Smooth muscle cell of the brain vasculature (primary cell): ENCODE data around the gene ITGB7.
A peak's percentile ranks its signal among the peaks of the same experiment; 100 is the strongest.

Experiments
- DNase-seq: peaks from one replicate; pipeline ENCODE4 v3.0.0-alpha.2; 2012; ENCODE audit warnings: low read depth, low spot score

The ITGB7 gene

DNA sequence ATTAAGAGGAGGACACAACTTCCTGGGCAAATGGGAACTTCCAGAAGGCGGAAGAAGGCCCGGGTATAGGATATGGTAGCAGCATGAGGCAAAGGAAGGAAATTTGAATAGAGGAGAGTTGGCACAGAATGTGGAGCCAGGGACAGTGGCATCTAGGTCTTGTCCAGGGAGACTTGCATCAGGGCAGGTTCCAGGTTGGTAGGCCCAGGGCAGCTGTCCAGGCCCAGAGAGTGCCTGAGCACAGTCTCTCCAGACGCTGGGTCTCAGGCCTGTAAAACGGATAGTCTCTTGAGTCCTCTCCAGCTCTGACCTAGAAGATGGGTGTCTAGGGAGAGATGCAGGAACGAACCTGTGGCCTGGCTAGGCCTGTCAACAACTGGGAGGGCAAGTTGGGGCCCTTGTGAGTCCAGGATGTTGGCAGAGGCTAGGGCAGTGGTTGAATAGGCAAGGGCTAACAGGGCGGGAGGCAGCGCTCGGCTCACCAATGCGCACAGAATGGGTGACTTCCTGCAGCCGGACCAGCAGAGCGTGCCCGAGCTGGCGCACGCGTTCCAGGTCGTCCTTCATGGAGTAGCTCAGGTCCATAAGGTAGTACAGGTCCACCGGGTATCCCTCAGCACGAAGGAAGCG lies 9.9 kb downstream of the ITGB7 start:
- no peak for DNase-seq

- no peak for DNase-seq
These were observed 10.6 kb downstream of the ITGB7 start for GRCh38 chr12:53196486-53196885.

- no peak for DNase-seq
These were observed 11.3 kb downstream of the ITGB7 start for GRCh38 chr12:53195516-53196420.

- no peak for DNase-seq
These were observed 12.1 kb downstream of the ITGB7 start for GRCh38 chr12:53194973-53195372.

DNA sequence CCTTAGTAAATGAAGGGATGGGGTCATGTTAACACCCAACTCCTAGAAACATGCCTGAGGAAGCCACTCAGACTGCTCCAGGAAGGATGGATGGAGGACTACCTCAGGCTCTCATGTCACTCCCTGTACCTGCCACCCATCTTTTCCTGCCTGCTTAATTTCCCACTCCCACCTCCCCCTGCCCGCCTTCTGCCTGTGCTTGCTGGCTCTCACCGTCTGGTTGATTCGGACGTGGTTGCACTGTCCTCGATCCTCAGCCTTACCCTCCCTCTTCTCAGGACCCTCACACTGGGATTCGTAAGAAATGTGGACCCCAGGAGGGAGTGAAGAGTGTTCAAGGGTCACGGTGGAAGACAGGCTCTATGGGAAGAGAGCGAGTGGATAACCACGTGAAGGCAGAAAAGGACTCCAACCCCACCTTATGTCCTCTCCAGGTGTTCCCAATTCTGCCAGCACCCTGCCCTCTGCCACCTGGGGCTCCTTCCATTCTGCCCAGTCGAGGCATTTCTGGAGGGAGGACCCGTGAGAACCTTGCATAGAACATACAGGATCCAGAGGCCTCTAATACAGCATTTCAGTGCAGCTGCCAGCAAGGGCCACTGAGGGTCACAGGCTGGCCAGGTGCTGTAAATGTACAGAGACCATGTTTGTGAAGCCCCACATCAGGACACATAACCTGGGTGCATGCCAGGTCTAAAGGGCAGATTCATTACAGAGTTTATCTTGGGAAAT lies 12.9 kb downstream of the ITGB7 start:
- no peak for DNase-seq

DNA sequence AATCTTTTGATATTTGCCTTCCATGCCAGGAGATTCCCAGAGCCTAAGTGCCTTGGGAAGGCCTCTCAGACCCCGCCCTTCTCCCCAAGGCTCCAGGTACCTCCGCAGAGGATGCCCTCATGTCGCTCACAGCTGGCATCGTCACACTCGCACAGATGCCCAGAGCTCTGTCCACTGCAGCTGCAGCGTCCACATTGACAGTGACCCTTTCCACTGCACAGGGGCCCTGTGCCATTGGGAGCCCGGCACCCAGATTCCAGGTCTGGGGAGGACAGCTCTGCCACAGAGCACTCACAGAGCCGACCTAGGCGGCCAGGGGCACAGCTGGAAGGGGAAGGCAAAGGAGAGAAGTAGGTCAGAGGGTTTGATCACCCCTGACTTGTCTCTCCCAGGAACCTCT lies 14.0 kb downstream of the ITGB7 start:
- DNase-seq, result no peak

GRCh38 chr12:53192531-53193021 lies 14.5 kb downstream of the ITGB7 start:
- no peak for DNase-seq

DNA sequence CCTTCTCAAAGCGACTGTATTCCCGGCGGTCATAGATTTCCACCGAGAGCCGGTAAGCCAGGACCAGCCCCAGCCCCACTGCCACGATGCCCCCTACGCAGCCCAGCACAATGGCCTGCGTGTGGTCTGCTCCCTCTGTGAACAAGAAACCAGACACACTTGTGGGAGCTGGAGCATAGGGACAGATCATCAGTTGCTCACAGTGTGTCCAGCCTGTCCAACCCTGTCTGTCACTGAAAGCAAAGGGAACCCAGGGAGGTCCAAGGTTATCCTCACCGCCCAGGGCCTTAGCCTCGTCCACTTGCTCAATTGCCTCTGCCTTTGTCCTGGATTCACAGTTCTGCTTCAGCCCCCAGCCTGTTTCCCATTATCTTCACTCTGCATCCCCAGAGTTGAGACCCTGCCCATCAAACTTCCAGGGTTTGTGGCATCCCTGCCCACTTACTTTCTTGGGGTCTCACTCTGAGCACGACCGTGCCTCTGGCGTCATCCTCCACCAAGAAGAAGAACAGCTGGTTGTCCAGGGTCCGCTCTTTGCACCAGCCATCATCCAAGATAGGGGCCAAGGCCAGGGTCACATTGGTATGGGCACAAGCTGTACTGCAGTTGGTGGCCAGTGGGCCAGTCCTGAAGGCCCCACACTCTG lies 15.0 kb downstream of the ITGB7 start:
- no peak for DNase-seq

DNA sequence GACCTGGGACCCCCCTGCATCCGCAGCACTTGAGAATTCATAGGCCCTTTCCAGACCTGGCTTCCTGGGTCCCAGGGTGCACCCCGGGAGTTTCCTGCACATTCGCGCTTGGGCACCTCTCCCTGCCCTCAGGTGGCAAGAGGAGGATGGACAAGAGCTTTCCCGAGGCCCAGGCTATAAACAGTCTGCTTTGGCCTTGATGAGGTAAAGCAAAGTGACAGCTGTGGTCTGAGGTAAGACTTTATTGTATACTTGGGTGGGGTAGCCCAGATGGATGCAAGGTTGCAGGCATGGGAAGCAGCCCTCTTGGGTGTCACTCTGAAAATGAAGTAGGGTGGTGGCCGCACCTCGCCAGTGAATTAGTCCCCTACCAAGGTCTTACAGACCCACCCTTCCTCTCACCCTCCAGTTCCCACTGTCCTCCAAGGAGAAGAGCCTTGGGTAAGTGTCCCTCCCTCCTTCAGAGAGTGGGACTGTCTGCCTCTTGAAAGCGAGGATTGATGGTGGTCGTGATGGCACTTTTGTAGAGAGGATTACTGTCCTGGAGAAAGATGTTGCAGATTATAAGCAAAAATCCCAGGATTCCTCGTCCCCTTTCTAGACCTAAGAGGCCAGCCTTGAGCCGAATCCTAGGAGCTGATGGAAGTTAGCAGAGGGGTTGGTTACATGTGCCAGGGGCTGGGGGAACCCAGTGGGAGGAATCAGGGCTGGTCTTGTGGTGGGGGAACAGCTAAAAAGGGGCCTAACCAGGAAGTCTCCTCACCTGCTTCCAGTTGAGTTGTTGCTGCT lies 15.8 kb downstream of the ITGB7 start:
- DNase-seq, result no peak

- DNase-seq, result no peak
These were observed 16.8 kb downstream of the ITGB7 start for GRCh38 chr12:53190108-53190729.

DNA sequence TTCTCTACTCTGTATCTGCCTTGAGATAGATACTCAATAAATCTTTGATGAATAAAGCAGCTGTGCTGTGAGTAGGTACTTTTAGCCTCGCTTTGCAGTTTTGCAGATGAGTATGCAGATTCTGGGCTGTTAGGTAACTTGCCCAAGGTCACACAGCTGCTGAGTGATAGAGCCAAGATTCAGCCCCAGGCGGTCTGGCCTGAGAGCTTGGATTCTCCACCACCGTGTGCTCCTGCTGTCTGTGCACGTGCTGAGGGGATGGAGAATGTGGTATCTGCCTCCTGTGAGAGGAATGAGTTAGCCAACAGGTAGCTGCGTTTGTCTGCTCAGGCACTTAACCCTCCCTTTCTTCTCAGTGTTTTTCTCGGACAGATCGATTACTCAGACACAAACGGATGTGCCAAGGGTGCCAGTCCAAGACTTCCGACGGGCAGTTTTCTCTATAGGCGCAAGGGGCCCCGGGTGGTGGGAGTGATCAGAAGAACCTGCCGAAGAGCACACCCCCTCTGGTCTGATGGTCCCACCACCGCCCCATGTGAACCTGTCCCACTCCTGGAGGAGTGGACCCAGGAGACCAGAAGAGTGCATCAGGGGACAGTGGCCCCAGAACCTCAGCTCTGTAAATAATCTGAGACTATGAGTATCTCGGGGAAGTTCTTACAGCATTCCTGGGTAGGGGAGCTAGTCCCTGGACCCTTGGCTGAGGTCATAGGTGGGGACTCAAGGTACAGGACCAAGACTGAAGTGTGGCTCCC lies 19.7 kb downstream of the ITGB7 start:
- DNase-seq, result no peak

GRCh38 chr12:53186745-53187144 lies 20.3 kb downstream of the ITGB7 start:
- no peak for DNase-seq

DNA sequence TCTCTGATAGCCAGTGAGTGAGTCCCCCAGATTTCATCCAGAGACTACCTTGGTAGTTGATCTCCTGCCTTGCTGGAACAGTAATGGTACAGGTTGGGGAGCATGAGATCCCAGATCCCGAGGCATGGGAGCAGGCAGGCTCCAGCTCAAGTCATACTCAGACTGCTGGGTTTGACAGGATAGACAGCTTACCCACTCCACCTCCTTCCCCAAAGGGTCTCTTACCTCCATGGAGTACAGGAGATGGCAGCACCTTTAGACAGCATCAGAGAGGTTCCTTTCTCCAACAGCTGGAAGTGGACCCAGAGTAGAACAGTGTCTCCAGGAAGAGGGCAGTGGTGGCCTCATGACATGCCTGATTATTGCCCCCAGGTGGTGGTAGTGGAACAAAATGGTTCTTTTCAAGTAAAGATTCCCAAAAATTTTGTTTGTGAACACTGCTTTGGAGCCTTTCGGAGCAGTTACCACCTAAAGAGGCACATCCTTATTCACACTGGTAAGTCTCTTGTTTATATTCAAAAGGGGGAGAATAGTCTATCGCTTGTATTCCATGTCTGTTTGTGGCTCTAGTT lies 21.4 kb downstream of the ITGB7 start:
- DNase-seq, result no peak

DNA sequence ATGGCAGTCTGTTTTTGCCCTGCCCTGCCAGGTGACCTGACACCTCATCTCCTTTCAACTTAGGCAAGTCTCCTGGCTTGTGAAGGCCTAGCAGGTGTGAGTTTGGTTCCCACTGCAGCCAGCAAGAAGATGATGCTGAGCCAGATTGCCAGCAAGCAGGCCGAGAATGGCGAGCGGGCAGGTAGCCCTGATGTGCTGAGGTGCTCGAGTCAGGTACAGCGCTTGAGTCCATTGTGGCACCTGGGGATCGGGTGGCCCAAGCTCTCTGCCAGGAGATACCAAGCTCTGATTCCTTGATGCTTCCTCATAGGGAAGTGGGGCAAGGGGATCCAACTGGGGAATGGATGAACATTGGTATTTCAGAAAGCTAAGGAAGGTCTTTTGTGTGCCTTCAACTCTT lies 22.2 kb downstream of the ITGB7 start:
- no peak for DNase-seq

DNA sequence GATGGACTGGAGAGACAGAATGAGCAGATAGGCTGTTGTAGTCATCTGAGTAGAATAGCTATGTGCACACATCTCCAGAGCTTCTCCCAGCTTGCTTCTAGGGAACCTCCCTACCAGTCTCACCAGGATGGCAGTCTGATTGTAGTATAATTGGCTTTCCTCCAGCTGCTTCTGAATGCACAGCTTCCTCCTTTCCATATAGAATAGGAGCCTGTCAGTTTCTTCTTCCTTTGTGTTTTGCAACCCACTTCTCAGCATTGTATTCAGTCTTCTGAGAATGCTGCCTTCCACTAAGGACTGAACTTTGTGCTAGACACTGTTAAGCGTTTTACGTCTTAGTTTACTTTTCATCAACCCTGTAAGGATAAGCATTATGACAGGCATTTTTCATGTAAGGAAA lies 24.1 kb downstream of the ITGB7 start:
- no peak for DNase-seq

GRCh38 chr12:53181935-53182334 lies 25.1 kb downstream of the ITGB7 start:
- no peak for DNase-seq

GRCh38 chr12:53180931-53181645 lies 26.0 kb downstream of the ITGB7 start:
- no peak for DNase-seq

- peak; percentile 91 for DNase-seq
These were observed 26.7 kb downstream of the ITGB7 start, which contains the start of the genes CSAD and ZNF740 for GRCh38 chr12:53180220-53180930. TSS of gene CSAD (minus strand) at chr12:53180925. CDS start at chr12:53173470, 7,455 bp downstream. TSS of gene ZNF740 (plus strand) at chr12:53180722. CDS start at chr12:53181984, 1,262 bp downstream.
